GM12873 (cell line): ENCODE measurements around the gene C19orf44.

Source experiments
- CTCF ChIP-seq: IDR thresholded peaks from 2 replicates; pipeline ENCODE4 v1.5.1; 2012; ENCODE audit warnings: low read depth, mild to moderate bottlenecking, moderate library complexity, low read length, control low read depth; ENCODE audit not compliant: insufficient read depth; ENCODE audit errors: missing control alignments

C19orf44 gene

GRCh38 chr19:16541526-16542044 lies 45.4 kb downstream of the C19orf44 start:
- TF ChIP-seq CTCF: no peak

GRCh38 chr19:16542045-16542909 lies 46.1 kb downstream of the C19orf44 start, which contains the start of gene CHERP:
Gene CHERP (minus strand): TSS chr19:16542437. CDS start chr19:16542378, 59 bp downstream.
- TF ChIP-seq CTCF: no peak

- TF ChIP-seq CTCF: no peak
Measured at GRCh38 chr19:16542910-16543472, 46.8 kb downstream of the C19orf44 start.

- no peak for TF ChIP-seq CTCF
Measured at GRCh38 chr19:16544473-16545231, 48.5 kb downstream of the C19orf44 start.

GRCh38 chr19:16548956-16549355 lies 52.8 kb downstream of the C19orf44 start:
- no peak for TF ChIP-seq CTCF

GRCh38 chr19:16554776-16555175 lies 58.6 kb downstream of the C19orf44 start:
- TF ChIP-seq CTCF: no peak

GRCh38 chr19:16559780-16560276 lies 63.6 kb downstream of the C19orf44 start:
- no peak for TF ChIP-seq CTCF
